ENCODE results near the gene PEX11B. TPM values are rescaled to one million over a fixed set of nuclear protein-coding genes. Genes with fewer than 3 reads are reported as not detected.

The PEX11B gene
- total and polyA plus RNA-seq, 2 of the 4 experiments (the other 2 are of a cell fraction): 15.4 to 24.3 TPM

- no peak overlapping the region for H3K4ac ChIP-seq (ENCODE audit: low read depth, low read length)
- H2AK9ac ChIP-seq (replicated peaks; ENCODE audit: low read depth, low read length, poor library complexity): no peak overlapping the region
- H2AFZ ChIP-seq (replicated peaks; ENCODE audit: low read length, poor library complexity): no peak overlapping the region
- CTCF ChIA-PET: interaction anchor here (0.6 to 0.8 kb wide), 2 partner anchors 10 to 183 kb away, joined by 3 to 5 read pairs; partner anchors contain the start of gene PIAS3
- ATAC-seq (ENCODE audit: low read depth): no peak
- dilution Hi-C loops (cut with HindIII; ENCODE audit: low sequenced_read_pairs, unreplicated experiment): no loop called here
- no peak overlapping the region for H2BK20ac ChIP-seq (ENCODE audit: low read depth, low read length)
- H3K9me3 ChIP-seq (ENCODE audit: control insufficient read depth, insufficient read depth, low read length): no peaks in the 10 kb centered on the region
- H3K9ac ChIP-seq (ENCODE audit: low read depth, low read length): no peak overlapping the region
- no peak overlapping the region for H3K4me2 ChIP-seq (ENCODE audit: low read depth, low read length)
- no peak overlapping the region for H3K14ac ChIP-seq (replicated peaks; ENCODE audit: low read depth, low read length)
- BruUV-seq (replicated peaks): no TSS peak
- no peak overlapping the region for H4K8ac ChIP-seq (ENCODE audit: low read depth in 2 of 2, low read length in 2 of 2)
- no peak overlapping the region for H3K4me3 ChIP-seq (ENCODE audit: insufficient read depth, low read depth, low read length)
- H4K5ac ChIP-seq (ENCODE audit: low read depth, low read length): no peak overlapping the region
- no peak overlapping the region for H2BK5ac ChIP-seq (ENCODE audit: low read depth, low read length, poor library complexity, severe bottlenecking)
- TF ChIP-seq NFE2L2 (IDR thresholded peaks at IDR 0.05; ENCODE audit: low read depth, low read length): no peak
- TF ChIP-seq, protein P1, sequence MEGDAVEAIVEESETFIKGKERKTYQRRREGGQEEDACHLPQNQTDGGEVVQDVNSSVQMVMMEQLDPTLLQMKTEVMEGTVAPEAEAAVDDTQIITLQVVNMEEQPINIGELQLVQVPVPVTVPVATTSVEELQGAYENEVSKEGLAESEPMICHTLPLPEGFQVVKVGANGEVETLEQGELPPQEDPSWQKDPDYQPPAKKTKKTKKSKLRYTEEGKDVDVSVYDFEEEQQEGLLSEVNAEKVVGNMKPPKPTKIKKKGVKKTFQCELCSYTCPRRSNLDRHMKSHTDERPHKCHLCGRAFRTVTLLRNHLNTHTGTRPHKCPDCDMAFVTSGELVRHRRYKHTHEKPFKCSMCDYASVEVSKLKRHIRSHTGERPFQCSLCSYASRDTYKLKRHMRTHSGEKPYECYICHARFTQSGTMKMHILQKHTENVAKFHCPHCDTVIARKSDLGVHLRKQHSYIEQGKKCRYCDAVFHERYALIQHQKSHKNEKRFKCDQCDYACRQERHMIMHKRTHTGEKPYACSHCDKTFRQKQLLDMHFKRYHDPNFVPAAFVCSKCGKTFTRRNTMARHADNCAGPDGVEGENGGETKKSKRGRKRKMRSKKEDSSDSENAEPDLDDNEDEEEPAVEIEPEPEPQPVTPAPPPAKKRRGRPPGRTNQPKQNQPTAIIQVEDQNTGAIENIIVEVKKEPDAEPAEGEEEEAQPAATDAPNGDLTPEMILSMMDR (conservative IDR thresholded peaks at IDR 0.05; ENCODE audit: low read depth, low read length): no peak
- TF ChIP-seq, protein P2, sequence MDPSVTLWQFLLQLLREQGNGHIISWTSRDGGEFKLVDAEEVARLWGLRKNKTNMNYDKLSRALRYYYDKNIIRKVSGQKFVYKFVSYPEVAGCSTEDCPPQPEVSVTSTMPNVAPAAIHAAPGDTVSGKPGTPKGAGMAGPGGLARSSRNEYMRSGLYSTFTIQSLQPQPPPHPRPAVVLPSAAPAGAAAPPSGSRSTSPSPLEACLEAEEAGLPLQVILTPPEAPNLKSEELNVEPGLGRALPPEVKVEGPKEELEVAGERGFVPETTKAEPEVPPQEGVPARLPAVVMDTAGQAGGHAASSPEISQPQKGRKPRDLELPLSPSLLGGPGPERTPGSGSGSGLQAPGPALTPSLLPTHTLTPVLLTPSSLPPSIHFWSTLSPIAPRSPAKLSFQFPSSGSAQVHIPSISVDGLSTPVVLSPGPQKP (IDR thresholded peaks at IDR 0.05; ENCODE audit: borderline replicate concordance, low read depth, low read length): no peak
- TF ChIP-seq FOS (IDR thresholded peaks at IDR 0.05; ENCODE audit: low read depth, low read length): no peak
- no peak for TF ChIP-seq MXI1 (IDR thresholded peaks at IDR 0.05; ENCODE audit: borderline replicate concordance, low read depth, low read length)
- no peak for TF ChIP-seq MAZ (IDR thresholded peaks at IDR 0.05; ENCODE audit: borderline replicate concordance, low read depth, low read length)
- no peak for TF ChIP-seq CEBPB (IDR thresholded peaks at IDR 0.05; ENCODE audit: low read depth, low read length)
- no peak for TF ChIP-seq RCOR1 (IDR thresholded peaks at IDR 0.05; ENCODE audit: insufficient replicate concordance, low read length)
- TF ChIP-seq RFX5 (IDR thresholded peaks at IDR 0.05; ENCODE audit: low read depth, low read length): no peak
- no peak for TF ChIP-seq CHD1 (IDR thresholded peaks at IDR 0.05; ENCODE audit: low read depth, low read length)
- TF ChIP-seq RAD21 (IDR thresholded peaks at IDR 0.05; ENCODE audit: low read length): no peak
- TF ChIP-seq SMC3 (IDR thresholded peaks at IDR 0.05; ENCODE audit: low read depth, low read length): no peak
- no peak for TF ChIP-seq BHLHE40 (IDR thresholded peaks at IDR 0.05; ENCODE audit: low read depth, low read length)
- TF ChIP-seq MAFK (IDR thresholded peaks at IDR 0.05; ENCODE audit: low read depth, low read length): no peak
- TF ChIP-seq, protein P3, sequence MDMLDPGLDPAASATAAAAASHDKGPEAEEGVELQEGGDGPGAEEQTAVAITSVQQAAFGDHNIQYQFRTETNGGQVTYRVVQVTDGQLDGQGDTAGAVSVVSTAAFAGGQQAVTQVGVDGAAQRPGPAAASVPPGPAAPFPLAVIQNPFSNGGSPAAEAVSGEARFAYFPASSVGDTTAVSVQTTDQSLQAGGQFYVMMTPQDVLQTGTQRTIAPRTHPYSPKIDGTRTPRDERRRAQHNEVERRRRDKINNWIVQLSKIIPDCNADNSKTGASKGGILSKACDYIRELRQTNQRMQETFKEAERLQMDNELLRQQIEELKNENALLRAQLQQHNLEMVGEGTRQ (IDR thresholded peaks at IDR 0.05; ENCODE audit: low read depth, low read length): no peak
- no peak for TF ChIP-seq POLR2A (IDR thresholded peaks at IDR 0.05; ENCODE audit: low read depth, low read length)
- in situ Hi-C loops (cut with MboI; ENCODE audit: low sequenced_read_pairs): no loop called here
- 0 out of 4 replicates have a peak, but pooled peaks cover 0 to 4% of the 10 kb centered on the region in 2 experiments for H3K79me1 ChIP-seq (ENCODE audit: low read depth in 1 of 2, low read length in 2 of 2)
- no peak overlapping the region; the same call in 1 of the 2 replicates for H3K23ac ChIP-seq (ENCODE audit: low read depth, low read length)
- H2AK5ac ChIP-seq (ENCODE audit: low read depth, low read length): no peak overlapping the region
- no peaks in the 10 kb centered on the region for H4K20me1 ChIP-seq (ENCODE audit: insufficient read depth, low read length)
- H2BK15ac ChIP-seq (ENCODE audit: low read depth, low read length): no peak overlapping the region
- POLR2A ChIA-PET (ENCODE audit: unreplicated experiment): no interaction called here
- H3K18ac ChIP-seq (ENCODE audit: low read depth, low read length): no peak overlapping the region
- WGBS, 2 experiments (ENCODE audit: extremely low coverage in 2 of 2, insufficient read length in 1 of 2): 80% methylated on average over 1 of the region's 4 CpGs; no CpG with 5 or more reads in 1 of the 2 experiments
- H2BK120ac ChIP-seq (ENCODE audit: low read depth, low read length): no peak overlapping the region
- H3K56ac ChIP-seq (ENCODE audit: extremely low read depth, insufficient read depth, low read length): no peak overlapping the region
- no peak overlapping the region for H4K91ac ChIP-seq (ENCODE audit: insufficient read depth, low read depth, low read length)
- H3K9me1 ChIP-seq (ENCODE audit: insufficient read depth, low read length): no peaks in the 10 kb centered on the region
- no peak overlapping the region for H3K27ac ChIP-seq (ENCODE audit: insufficient read depth, low read length)
- 0 out of 2 replicates have a peak, but pooled peaks cover 1% of the 10 kb centered on the region for H3K36me3 ChIP-seq (ENCODE audit: control insufficient read depth, insufficient read depth, low read length)
- peaks cover 8% of the 10 kb centered on the region for H3K4me1 ChIP-seq (ENCODE audit: control insufficient read depth, insufficient read depth, low read length)
- intact Hi-C loops (cut with micrococcal nuclease): no loop called here
- H3K27me3 ChIP-seq (ENCODE audit: control insufficient read depth, insufficient read depth, low read length): no peaks in the 10 kb centered on the region
- no peak for DNase-seq
Measured at GRCh38 chr1:145868232-145868631, 50.3 kb downstream of the PEX11B start.

Measured in IMR-90 (cell line).